Pancreas (tissue), 10 donors: Measurements from ENCODE around the gene SPIRE2. TPM values are rescaled to one million over a fixed set of nuclear protein-coding genes. Genes with fewer than 3 reads are reported as not detected.

Experiments
- ATAC-seq, 4 donors: fragments of 200-7000 bp; cut with Tn5 transposase; one replicate each; pipeline versions ENCODE4 v1.8.0 to v1.9.1; 2020; ENCODE audit warnings: mild to moderate bottlenecking in 4 of 4, moderate library complexity in 4 of 4
- DNase-seq, 6 donors: peaks; one replicate each; pipeline ENCODE4 v3.0.0-alpha.2; 2020
- FAIRE-seq: peaks from 2 replicates; lab custom pipeline; 2012; peaks lifted over from hg19 to GRCh38; lab: Jason Lieb, UNC
- H3K27ac ChIP-seq, 4 donors: fragments of 200-600 bp; sonication (generic); 1 replicate in 3 of 4; 2 replicates in 1 of 4; pipeline versions ENCODE4 v1.5.0 to v1.8.0; 2020
- H3K27me3 ChIP-seq, 4 donors: fragments of 200-600 bp; one replicate each; pipeline ENCODE4 v1.8.0; 2021
- H3K36me3 ChIP-seq, 3 donors: fragments of 200-600 bp; sonication (generic) in 1 of 3; one replicate each; pipeline versions ENCODE4 v1.5.0 to v1.8.0; 2020 to 2021
- H3K4me1 ChIP-seq, 3 donors: fragments of 200-600 bp; one replicate each; pipeline ENCODE4 v1.8.0; 2021
- H3K4me3 ChIP-seq, 4 donors: fragments of 200-600 bp; sonication (generic) in 2 of 4; one replicate each; pipeline versions ENCODE4 v1.5.0 to v1.8.0; 2020 to 2021
- H3K9me3 ChIP-seq, 4 donors: fragments of 200-600 bp; one replicate each; pipeline ENCODE4 v1.8.0; 2021
- CTCF ChIP-seq, 4 donors: fragments of 200-600 bp; sonication (generic) in 3 of 4; IDR thresholded peaks; one replicate each; pipeline versions ENCODE4 v1.5.0 to v1.8.0; 2021; ENCODE audit warnings: antibody characterized with exemption in 4 of 4
- WGBS, 2 donors: extraction: QIAGEN DNeasy Blood & Tissue Kit; methylation state at CpG; one replicate each; pipeline ENCODE4 v1.1.7; 2013; 5-methylcytosine and 5-hydroxymethylcytosine counted together
- intact Hi-C, 3 donors: fragments of 100-400 bp; cut with DNase I; formaldehyde crosslinking; loops; one replicate each; pipeline versions ENCODE4 v1.11.1 to v1.14.2; 2022
- polyA plus RNA-seq, 2 donors: library from polyadenylated mRNA; stranded (reverse); fragments of 200-250 nt; gene quantifications; one replicate each; pipeline ENCODE4 v1.2.3, GENCODE V29; 2013
- total RNA-seq, 6 donors: library from RNA; stranded (reverse); fragmentation: NEBNext Ultra II Directional in 4 of 6; extraction: Animal tissue kit (Norgen Biotek cat#: 25700) in 4 of 6; gene quantifications; one replicate each; pipeline versions ENCODE4 v1.2.1 to v1.2.4, GENCODE V29; 2021 to 2023
- donor health status: healthy with polysubstance abuse.
- donor health status: DM: no; HTN: no; CAD: no; lungs with moderate emphysema.
- donor health status: DM: no; HTN: no; CAD: no.
- donor health status: control.
- donor health status: control.
- donor health status: Bipolar disorder and iron deficiency.
- donor health status: DM: yes; HTN: yes; CAD: no.
- donor health status: DM: no; HTN: no; CAD: no.
- donor health status: DM: no; HTN: no; CAD: no.
- donor health status: DM: yes; HTN: yes; CAD: no.

SPIRE2 gene
- total and polyA plus RNA-seq, 8 donors = 1.6 to 11.5 (median 2.8) TPM

- Histone ChIP-seq H3K4me3 (no peak overlapping the region), H3K9me3 (no peaks in the 10 kb centered on the region), H3K27ac (no peak overlapping the region), H3K27me3 (no peaks in the 10 kb centered on the region), H3K36me3 (no peaks in the 10 kb centered on the region), H3K4me1 (peaks cover 0 to 6% (median 4%) of the 10 kb centered on the region in 3 donors)
- 95 to 98% methylated on average over 5 of the region's 5 CpGs for WGBS, 2 donors
- DNase-seq (no peak), ATAC-seq (no peak), FAIRE-seq (no peak)
- TF ChIP-seq CTCF (IDR thresholded peaks at IDR 0.05) = no peak
- intact Hi-C loops = no loop called here
Observed at GRCh38 chr16:89867918-89868317, 39.6 kb downstream of the SPIRE2 start.

- ATAC-seq (no peak), FAIRE-seq (no peak), DNase-seq (no peak)
- no peak overlapping the region for H3K27ac ChIP-seq
- no peaks in the 10 kb centered on the region for H3K9me3 ChIP-seq
- no peaks in the 10 kb centered on the region for H3K36me3 ChIP-seq
- no peak overlapping the region for H3K4me3 ChIP-seq
- H3K4me1 ChIP-seq = peaks cover 4 to 12% (median 4%) of the 10 kb centered on the region in 3 donors
- 90 to 95% methylated on average over 12 of the region's 12 CpGs for WGBS, 2 donors
- intact Hi-C loops = no loop called here
- TF ChIP-seq CTCF (IDR thresholded peaks at IDR 0.05) = no peak
- H3K27me3 ChIP-seq = no peaks in the 10 kb centered on the region
Observed at GRCh38 chr16:89869911-89870310, 41.6 kb downstream of the SPIRE2 start.

GRCh38 chr16:89870440-89870839, 42.2 kb downstream of the SPIRE2 start:
- ATAC-seq (no peak), FAIRE-seq (no peak), DNase-seq (no peak)
- no peaks in the 10 kb centered on the region for H3K9me3 ChIP-seq
- no peaks in the 10 kb centered on the region for H3K36me3 ChIP-seq
- no peak overlapping the region for H3K4me3 ChIP-seq
- intact Hi-C loops = no loop called here
- 92 to 100% methylated on average over 6 of the region's 6 CpGs for WGBS, 2 donors
- no peak for TF ChIP-seq CTCF (IDR thresholded peaks at IDR 0.05)
- no peaks in the 10 kb centered on the region for H3K27me3 ChIP-seq
- no peak overlapping the region for H3K27ac ChIP-seq
- H3K4me1 ChIP-seq = peaks cover 4 to 13% (median 4%) of the 10 kb centered on the region in 3 donors

- H3K4me1 ChIP-seq = peaks cover 4 to 13% (median 4%) of the 10 kb centered on the region in 3 donors
- FAIRE-seq (no peak), DNase-seq (no peak), ATAC-seq (no peak)
- whole genome bisulfite sequencing, 2 donors = 84 to 87% methylated on average over 9 of the region's 9 CpGs
- H3K9me3 ChIP-seq = no peaks in the 10 kb centered on the region
- TF ChIP-seq CTCF (IDR thresholded peaks at IDR 0.05) = no peak
- no peaks in the 10 kb centered on the region for H3K27me3 ChIP-seq
- H3K36me3 ChIP-seq = no peaks in the 10 kb centered on the region
- no peak overlapping the region for H3K4me3 ChIP-seq
- H3K27ac ChIP-seq = no peak overlapping the region
- intact Hi-C loops = no loop called here
Observed at GRCh38 chr16:89871895-89872294, 43.6 kb downstream of the SPIRE2 start.

GRCh38 chr16:89873109-89873971, 45.1 kb downstream of the SPIRE2 start, which contains the start of gene TCF25:
Gene TCF25, plus strand, starts transcription at chr16:89873592. Its CDS starts 76 bp downstream, at chr16:89873668.
- 0 to 1% methylated on average over 60 to 104 of the region's 104 CpGs for WGBS, 2 donors
- Histone ChIP-seq H3K27ac (peak within 1 kb of the TSS; percentile 89 to 99 (median 96)), H3K27me3 (no peaks in the 10 kb centered on the region), H3K9me3 (no peaks in the 10 kb centered on the region), H3K36me3 (no peaks in the 10 kb centered on the region), H3K4me3 (peak within 1 kb of the TSS; percentile 67 to 93 (median 77)), H3K4me1 (peaks cover 4 to 13% (median 4%) of the 10 kb centered on the region in 3 donors)
- no peak for FAIRE-seq
- no peak for TF ChIP-seq CTCF (IDR thresholded peaks at IDR 0.05)
- DNase-seq = peak; percentile 78 to 95 (median 90)
- peak; percentile 73 to 85 (median 82) for ATAC-seq
- intact Hi-C loops = no loop called here
